Endodermal cell (in vitro differentiated cells): Measurements from ENCODE around the gene TMEM131L. TPM values are rescaled to one million over a fixed set of nuclear protein-coding genes. Genes with fewer than 3 reads are reported as not detected.

ENCODE experiments used
- DNase-seq: peaks from one replicate; pipeline ENCODE4 v3.0.0-alpha.2; 2017
- H3K27ac ChIP-seq: 2 replicates; pipeline ENCODE4 v1.5.1; 2013; ENCODE audit warnings: mild to moderate bottlenecking, low read depth, low read length, moderate library complexity
- H3K27me3 ChIP-seq: 2 replicates; pipeline ENCODE4 v1.6.1; 2013; ENCODE audit warnings: mild to moderate bottlenecking, low read length, moderate library complexity; ENCODE audit not compliant: insufficient read depth, control insufficient read depth, poor library complexity, severe bottlenecking
- H3K36me3 ChIP-seq: 2 replicates; pipeline ENCODE4 v1.7.0; 2013; ENCODE audit warnings: mild to moderate bottlenecking, low read length, moderate library complexity; ENCODE audit not compliant: control insufficient read depth, insufficient read depth
- H3K4me1 ChIP-seq: one replicate; pipeline ENCODE4 v1.7.0; 2013; ENCODE audit warnings: low read length; ENCODE audit not compliant: control insufficient read depth, insufficient read depth
- H3K4me3 ChIP-seq: 2 replicates; pipeline ENCODE4 v1.5.1; 2013; ENCODE audit warnings: mild to moderate bottlenecking, low read length, moderate library complexity
- H3K9ac ChIP-seq: 2 replicates; pipeline ENCODE4 v1.6.1; 2013; ENCODE audit warnings: mild to moderate bottlenecking, low read length, moderate library complexity; ENCODE audit not compliant: poor library complexity, severe bottlenecking; ENCODE audit errors: extremely low read depth
- H3K9me3 ChIP-seq: 2 replicates; pipeline ENCODE4 v1.6.1; 2013; ENCODE audit warnings: mild to moderate bottlenecking, low read length, moderate library complexity; ENCODE audit not compliant: control insufficient read depth
- H3K27ac Mint-ChIP-seq: 2 replicates; pipeline ENCODE4 v1.8.0; 2020; ENCODE audit warnings: mixed read lengths
- H3K27me3 Mint-ChIP-seq: 2 replicates; pipeline ENCODE4 v1.8.0; 2021; ENCODE audit warnings: mild to moderate bottlenecking, mixed read lengths; ENCODE audit not compliant: insufficient read depth
- H3K36me3 Mint-ChIP-seq: 2 replicates; pipeline ENCODE4 v1.8.0; 2020; ENCODE audit warnings: low read depth, mixed read lengths
- H3K4me1 Mint-ChIP-seq: 2 replicates; pipeline ENCODE4 v1.8.0; 2020; ENCODE audit warnings: mixed read lengths
- H3K4me3 Mint-ChIP-seq: 2 replicates; pipeline ENCODE4 v1.8.0; 2020; ENCODE audit warnings: mild to moderate bottlenecking, moderate library complexity, mixed read lengths
- H3K9me3 Mint-ChIP-seq: 2 replicates; pipeline ENCODE4 v1.8.0; 2020; ENCODE audit warnings: mild to moderate bottlenecking, mixed read lengths
- WGBS, 2 experiments: methylation state at CpG; one replicate each; pipeline versions ENCODE4 v1.1.5 to v1.1.7; 2013; ENCODE audit warnings: missing lambda C conversion rate in 2 of 2, mixed read lengths in 1 of 2; ENCODE audit not compliant: insufficient coverage in 1 of 2, insufficient read length in 1 of 2; 5-methylcytosine and 5-hydroxymethylcytosine counted together
- total RNA-seq, 2 donors: library from RNA; stranded (reverse); fragmentation: NEBNext Ultra II Directional in 1 of 2; extraction: Animal tissue kit (Norgen Biotek cat#: 25700) in 1 of 2; gene quantifications; 2 replicates in 1 of 2; 3 replicates in 1 of 2; pipeline ENCODE4 v1.2.1, GENCODE V29; 2021
- TF ChIP-seq, protein P1 (sequence below): fragments of 200-600 bp; sonication (generic); conservative IDR thresholded peaks from 2 replicates; pipeline ENCODE4 v1.5.0; 2021; ENCODE audit warnings: antibody characterized with exemption, mild to moderate bottlenecking

TMEM131L gene
- total RNA-seq, 2 donors from 2014 or later = 6.2 to 10.8 TPM

DNA sequence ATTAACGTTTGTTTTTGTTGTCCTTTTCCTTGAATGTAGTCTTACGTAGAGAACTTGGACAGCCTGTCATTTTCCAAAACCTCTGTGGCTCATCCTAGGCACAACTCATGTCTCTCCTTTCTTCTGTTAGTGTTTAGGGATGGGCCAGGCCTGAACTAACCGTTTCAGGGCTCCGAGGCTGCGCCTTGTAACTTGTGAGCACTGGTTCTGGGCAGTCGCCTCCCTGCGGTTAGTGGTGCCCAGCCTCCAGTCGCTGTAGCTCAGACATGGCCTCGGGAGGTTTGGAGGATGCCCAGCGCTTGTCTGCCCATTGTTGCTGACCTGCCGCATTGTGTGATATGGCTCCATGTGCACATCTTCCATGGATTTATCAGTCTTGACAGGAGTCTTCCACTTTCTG is 32.8 kb downstream of the TMEM131L start:
- Histone ChIP-seq H3K4me1 (no peaks in the 10 kb centered on the region), H3K27ac (no peak overlapping the region), H3K9me3 (no peaks in the 10 kb centered on the region), H3K4me3 (no peak overlapping the region), H3K9ac (no peak overlapping the region), H3K27me3 (no peaks in the 10 kb centered on the region), H3K36me3 (no peaks in the 10 kb centered on the region)
- no peak for DNase-seq
- no peaks in the 10 kb centered on the region for H3K27me3 Mint-ChIP-seq
- H3K9me3 Mint-ChIP-seq = no peaks in the 10 kb centered on the region
- no peak overlapping the region for H3K4me3 Mint-ChIP-seq
- H3K27ac Mint-ChIP-seq = no peak overlapping the region
- 94 to 96% methylated on average over 10 to 11 of the region's 11 CpGs for WGBS, 2 experiments
- no peaks in the 10 kb centered on the region for H3K36me3 Mint-ChIP-seq
- peaks cover 40% of the 10 kb centered on the region for H3K4me1 Mint-ChIP-seq
- TF ChIP-seq, protein P1, sequence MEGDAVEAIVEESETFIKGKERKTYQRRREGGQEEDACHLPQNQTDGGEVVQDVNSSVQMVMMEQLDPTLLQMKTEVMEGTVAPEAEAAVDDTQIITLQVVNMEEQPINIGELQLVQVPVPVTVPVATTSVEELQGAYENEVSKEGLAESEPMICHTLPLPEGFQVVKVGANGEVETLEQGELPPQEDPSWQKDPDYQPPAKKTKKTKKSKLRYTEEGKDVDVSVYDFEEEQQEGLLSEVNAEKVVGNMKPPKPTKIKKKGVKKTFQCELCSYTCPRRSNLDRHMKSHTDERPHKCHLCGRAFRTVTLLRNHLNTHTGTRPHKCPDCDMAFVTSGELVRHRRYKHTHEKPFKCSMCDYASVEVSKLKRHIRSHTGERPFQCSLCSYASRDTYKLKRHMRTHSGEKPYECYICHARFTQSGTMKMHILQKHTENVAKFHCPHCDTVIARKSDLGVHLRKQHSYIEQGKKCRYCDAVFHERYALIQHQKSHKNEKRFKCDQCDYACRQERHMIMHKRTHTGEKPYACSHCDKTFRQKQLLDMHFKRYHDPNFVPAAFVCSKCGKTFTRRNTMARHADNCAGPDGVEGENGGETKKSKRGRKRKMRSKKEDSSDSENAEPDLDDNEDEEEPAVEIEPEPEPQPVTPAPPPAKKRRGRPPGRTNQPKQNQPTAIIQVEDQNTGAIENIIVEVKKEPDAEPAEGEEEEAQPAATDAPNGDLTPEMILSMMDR = no peak

DNA sequence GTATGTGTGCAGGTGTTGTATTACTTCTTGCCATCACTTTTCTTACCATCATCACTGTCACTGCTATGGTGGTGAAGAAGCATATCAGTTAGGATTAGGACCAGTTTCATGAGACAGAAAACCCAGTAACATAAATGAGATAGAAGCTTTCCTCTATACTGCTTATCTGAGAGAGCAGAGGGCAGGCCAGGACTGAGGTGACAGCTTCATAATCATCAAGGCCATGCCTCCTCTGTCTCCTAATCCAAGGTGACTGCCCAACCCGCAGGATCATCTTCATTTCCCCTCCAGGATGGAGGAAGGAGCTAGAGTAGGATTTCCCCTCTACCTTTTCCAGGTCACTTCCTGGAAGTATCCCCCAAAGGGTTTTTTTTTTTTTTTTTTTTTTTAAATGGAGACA is 35.4 kb downstream of the TMEM131L start:
- Mint-ChIP-seq H3K36me3 (no peaks in the 10 kb centered on the region), H3K4me1 (peaks cover 20% of the 10 kb centered on the region), H3K4me3 (no peak overlapping the region), H3K9me3 (no peaks in the 10 kb centered on the region), H3K27ac (no peak overlapping the region), H3K27me3 (no peaks in the 10 kb centered on the region)
- H3K9me3 ChIP-seq = no peaks in the 10 kb centered on the region
- H3K36me3 ChIP-seq = no peaks in the 10 kb centered on the region
- DNase-seq = no peak
- no peak overlapping the region for H3K4me3 ChIP-seq
- H3K9ac ChIP-seq = no peak overlapping the region
- H3K27me3 ChIP-seq = no peaks in the 10 kb centered on the region
- no peaks in the 10 kb centered on the region for H3K4me1 ChIP-seq
- H3K27ac ChIP-seq = no peak overlapping the region
- TF ChIP-seq, protein P1 = no peak
- 100% methylated on average over 1 of the region's 1 CpG for WGBS, 2 experiments

DNA sequence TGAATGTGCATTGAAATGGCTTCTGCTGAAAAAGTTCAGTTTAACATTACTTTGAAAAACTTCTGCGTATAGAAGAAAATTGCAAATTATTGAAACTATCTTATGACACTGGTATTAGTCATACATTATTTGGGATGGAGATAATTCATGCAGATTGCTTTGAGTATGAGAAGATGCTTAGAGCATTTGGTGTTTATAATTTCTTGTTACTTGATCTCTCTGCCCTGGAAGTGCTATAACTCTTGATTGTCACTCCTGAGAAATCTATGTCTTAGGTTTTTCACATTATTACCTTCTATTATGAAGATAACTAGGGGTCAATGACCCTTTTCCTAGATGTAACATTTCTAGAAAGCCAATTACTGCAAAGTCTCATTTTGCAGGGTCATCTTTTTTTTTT is 36.4 kb downstream of the TMEM131L start:
- peaks cover 6% of the 10 kb centered on the region for H3K27me3 Mint-ChIP-seq
- no peaks in the 10 kb centered on the region for H3K36me3 Mint-ChIP-seq
- no peaks in the 10 kb centered on the region for H3K4me1 ChIP-seq
- TF ChIP-seq, protein P1 = no peak
- WGBS, 2 experiments = 100% methylated on average over 1 of the region's 1 CpG; no CpG with 5 or more reads in 1 of the 2 experiments
- H3K36me3 ChIP-seq = no peaks in the 10 kb centered on the region
- peaks cover 17% of the 10 kb centered on the region for H3K4me1 Mint-ChIP-seq
- DNase-seq = no peak
- H3K9me3 ChIP-seq = no peaks in the 10 kb centered on the region
- peaks cover under 1% of the 10 kb centered on the region for H3K27me3 ChIP-seq
- no peak overlapping the region for H3K27ac Mint-ChIP-seq
- no peaks in the 10 kb centered on the region for H3K9me3 Mint-ChIP-seq
- no peak overlapping the region for H3K27ac ChIP-seq
- no peak overlapping the region for H3K9ac ChIP-seq
- H3K4me3 ChIP-seq = no peak overlapping the region
- no peak overlapping the region for H3K4me3 Mint-ChIP-seq
